Panc1 (cell line): ENCODE measurements around the gene ABCD3.

Source experiments
- CTCF ChIP-seq: fragments of 450-650 bp; IDR thresholded peaks from 2 replicates; pipeline ENCODE4 v1.5.1; 2017; ENCODE audit warnings: mild to moderate bottlenecking
- POLR2AphosphoS5 ChIP-seq: IDR thresholded peaks from 2 replicates; pipeline ENCODE4 v1.6.1; 2012; ENCODE audit warnings: mild to moderate bottlenecking, low read depth, low read length, moderate library complexity
- REST ChIP-seq, 2 experiments: IDR thresholded peaks; 2 replicates each; pipeline ENCODE4 v1.6.1; 2011 to 2012; ENCODE audit warnings: low read depth in 2 of 2, control low read depth in 1 of 2, low read length in 1 of 2, mild to moderate bottlenecking in 1 of 2, moderate library complexity in 1 of 2; ENCODE audit not compliant: insufficient read depth in 1 of 2

- no peak for TF ChIP-seq CTCF
- no peak for TF ChIP-seq POLR2AphosphoS5
- no peak for TF ChIP-seq REST (IDR thresholded peaks at IDR 0.05; ENCODE audit: insufficient read depth in 1 of 2, low read depth in 2 of 2, low read length in 1 of 2)
Measured at GRCh38 chr1:94503153-94503552, 85.0 kb downstream of the ABCD3 start.
